Measurements from ENCODE around the gene SORBS2. TPM values are rescaled to one million over a fixed set of nuclear protein-coding genes. Genes with fewer than 3 reads are reported as not detected.

Gene SORBS2
- total RNA-seq, 2 donors from 2014 or later, result 210 to 218 TPM

- ATAC-seq (no peak), DNase-seq (no peak)
- H3K4me1 ChIP-seq, result peaks cover 41% of the 10 kb centered on the region
- no peaks in the 10 kb centered on the region for H3K27me3 ChIP-seq
- TF ChIP-seq CTCF (IDR thresholded peaks at IDR 0.05) (no peak), POLR2A (IDR thresholded peaks at IDR 0.05) (no peak)
- H3K27ac ChIP-seq, result no peak overlapping the region
- 91 to 94% methylated on average over 9 of the region's 9 CpGs for WGBS, 2 donors
- no peak overlapping the region for H3K4me3 ChIP-seq
- intact Hi-C loops (cut with DNase I), result no loop called here
- H3K36me3 ChIP-seq (replicated peaks in 1 of 2; ENCODE audit: insufficient read depth in 1 of 2, low read depth in 2 of 2), result no peaks in the 10 kb centered on the region
- no peaks in the 10 kb centered on the region for H3K9me3 ChIP-seq
Measured at GRCh38 chr4:185744946-185745345, 67.0 kb downstream of the SORBS2 start.

DNA sequence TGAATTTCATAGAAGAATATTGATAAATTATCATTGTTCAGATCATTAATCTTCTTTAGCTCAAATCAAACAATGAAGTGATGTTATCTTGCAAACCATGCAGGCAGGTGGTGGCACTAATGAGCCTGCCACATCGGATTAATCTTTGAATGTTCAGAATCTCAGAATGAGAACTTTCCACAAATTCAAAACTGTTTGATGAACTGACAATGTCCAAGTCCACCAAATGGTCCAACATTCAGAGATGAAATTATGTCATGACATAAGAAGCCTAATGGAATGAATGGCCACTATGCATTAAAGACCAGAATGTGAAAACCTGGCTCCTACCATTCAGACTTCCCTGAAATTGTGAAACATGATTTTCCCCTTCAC lies 67.5 kb downstream of the SORBS2 start:
- TF ChIP-seq CTCF (IDR thresholded peaks at IDR 0.05) (no peak), POLR2A (IDR thresholded peaks at IDR 0.05) (no peak)
- 52 to 64% methylated on average over 1 of the region's 1 CpG for WGBS, 2 donors
- Histone ChIP-seq H3K27me3 (no peaks in the 10 kb centered on the region), H3K4me1 (peaks cover 46% of the 10 kb centered on the region), H3K27ac (no peak overlapping the region), H3K4me3 (no peak overlapping the region), H3K9me3 (no peaks in the 10 kb centered on the region), H3K36me3 (replicated peaks in 1 of 2; ENCODE audit: insufficient read depth in 1 of 2, low read depth in 2 of 2) (no peaks in the 10 kb centered on the region)
- DNase-seq, result no peak
- no peak for ATAC-seq
- intact Hi-C loops (cut with DNase I), result no loop called here

DNA sequence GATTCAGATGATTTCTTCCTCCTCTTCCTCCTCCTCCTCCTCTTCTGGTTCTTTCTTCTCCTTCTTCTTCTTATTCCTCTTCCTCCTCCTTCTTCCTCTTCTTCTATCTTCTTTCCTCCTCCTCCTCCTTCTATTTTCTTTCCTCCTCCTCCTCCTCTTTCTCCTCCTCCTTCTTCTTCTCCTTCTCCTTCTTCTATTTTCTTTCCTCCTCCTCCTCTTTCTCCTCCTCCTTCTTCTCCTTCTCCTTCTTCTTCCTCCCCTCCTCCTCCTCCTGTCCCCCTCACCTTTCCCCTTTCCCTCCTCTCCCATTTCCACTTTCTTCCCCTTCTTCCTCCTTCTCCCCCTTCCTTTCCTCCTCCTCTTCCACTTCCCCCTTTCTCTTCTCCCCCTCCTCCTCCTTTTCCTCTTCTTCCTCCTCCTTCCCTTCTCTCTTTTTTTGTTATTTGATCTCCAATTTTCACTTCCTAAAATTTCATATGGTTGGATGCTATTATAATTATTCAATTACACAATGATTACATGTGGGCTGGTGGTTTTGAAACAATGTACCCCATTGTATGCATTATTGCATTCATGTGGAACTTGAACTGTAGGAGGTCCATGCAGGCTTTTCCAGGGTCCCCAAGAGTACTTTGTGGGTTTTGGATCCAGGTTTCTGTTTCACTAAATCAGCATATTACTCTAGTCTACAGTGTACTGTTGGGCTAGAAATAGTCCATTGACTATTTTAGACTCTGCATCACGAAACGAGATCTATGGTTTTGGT lies 68.1 kb downstream of the SORBS2 start:
- intact Hi-C loops (cut with DNase I), result no loop called here
- Histone ChIP-seq H3K9me3 (no peaks in the 10 kb centered on the region), H3K4me3 (no peak overlapping the region), H3K36me3 (replicated peaks in 1 of 2; ENCODE audit: insufficient read depth in 1 of 2, low read depth in 2 of 2) (no peaks in the 10 kb centered on the region), H3K4me1 (peaks cover 52% of the 10 kb centered on the region), H3K27ac (peak overlapping the region in 2 of 4 donors; percentile 24 to 47), H3K27me3 (no peaks in the 10 kb centered on the region)
- 59 to 72% methylated on average over 2 of the region's 2 CpGs for WGBS, 2 donors
- ATAC-seq (no peak), DNase-seq (no peak)
- TF ChIP-seq CTCF (IDR thresholded peaks at IDR 0.05), result no peak
- no peak for TF ChIP-seq POLR2A (IDR thresholded peaks at IDR 0.05)

DNA sequence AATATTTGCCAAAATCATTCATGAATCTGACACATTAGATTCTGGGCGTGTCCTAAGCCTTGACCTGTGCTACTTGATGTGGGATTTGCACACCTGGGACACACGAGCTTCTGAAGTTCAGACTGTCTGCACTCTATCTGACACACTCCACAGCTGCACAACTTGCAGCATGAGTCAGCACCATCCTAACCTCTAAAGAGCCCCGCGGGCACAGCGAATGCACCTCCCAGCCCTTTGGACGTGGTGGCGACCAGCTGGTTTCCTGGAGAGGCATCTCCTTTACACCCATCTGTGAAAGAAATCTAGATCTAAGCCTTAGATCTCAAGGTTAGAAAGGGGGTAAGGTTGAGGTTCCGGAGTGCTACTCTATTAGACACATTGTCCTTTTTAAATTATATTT lies 69.2 kb downstream of the SORBS2 start:
- H3K27me3 ChIP-seq, result no peaks in the 10 kb centered on the region
- H3K36me3 ChIP-seq (replicated peaks in 1 of 2; ENCODE audit: insufficient read depth in 1 of 2, low read depth in 2 of 2), result no peaks in the 10 kb centered on the region
- peaks cover 61% of the 10 kb centered on the region for H3K4me1 ChIP-seq
- peak overlapping the region in 3 of 4 donors; percentile 38 to 56 (median 47) for H3K27ac ChIP-seq
- no peaks in the 10 kb centered on the region for H3K9me3 ChIP-seq
- intact Hi-C loops (cut with DNase I), result no loop called here
- WGBS, 2 donors, result 12 to 28% methylated on average over 8 of the region's 8 CpGs
- no peak for TF ChIP-seq POLR2A (IDR thresholded peaks at IDR 0.05)
- no peak for TF ChIP-seq CTCF (IDR thresholded peaks at IDR 0.05)
- no peak overlapping the region for H3K4me3 ChIP-seq
- DNase-seq (peak; percentile 57 to 75 (median 71)), ATAC-seq (peak; percentile 77)

DNA sequence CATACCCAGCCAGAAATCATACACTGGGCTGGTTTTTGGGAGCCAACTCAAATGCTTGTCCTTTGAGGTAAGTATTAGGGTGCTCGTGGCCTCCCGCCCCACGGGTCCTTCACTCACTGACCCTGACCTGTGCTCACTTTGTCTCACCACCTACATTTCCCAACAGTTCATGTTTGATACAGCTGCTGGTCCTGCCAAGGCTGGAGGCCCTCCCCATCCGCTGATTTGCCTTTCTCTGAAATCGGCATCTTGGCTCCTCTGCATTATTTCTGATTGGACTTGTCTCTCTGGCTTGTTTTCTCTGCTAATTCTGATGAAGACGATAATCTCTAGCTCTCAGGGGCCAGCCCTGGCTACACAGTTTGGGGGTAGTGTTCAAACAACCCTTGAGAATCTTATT lies 70.2 kb downstream of the SORBS2 start:
- Histone ChIP-seq H3K9me3 (no peaks in the 10 kb centered on the region), H3K4me3 (no peak overlapping the region), H3K27ac (peak overlapping the region; percentile 23 to 56 (median 42)), H3K27me3 (no peaks in the 10 kb centered on the region), H3K36me3 (replicated peaks in 1 of 2; ENCODE audit: insufficient read depth in 1 of 2, low read depth in 2 of 2) (no peaks in the 10 kb centered on the region), H3K4me1 (peaks cover 71% of the 10 kb centered on the region)
- 65 to 73% methylated on average over 6 of the region's 6 CpGs for WGBS, 2 donors
- TF ChIP-seq CTCF (IDR thresholded peaks at IDR 0.05) (no peak), POLR2A (IDR thresholded peaks at IDR 0.05) (no peak)
- DNase-seq, result no peak
- no peak for ATAC-seq
- intact Hi-C loops (cut with DNase I), result no loop called here
